Fibroblast of lung (primary cell): ENCODE data around the gene UQCRHL. TPM values are rescaled to one million over a fixed set of nuclear protein-coding genes. Genes with fewer than 3 reads are reported as not detected.

Experiments used
- DNase-seq, 2 donors: peaks; one replicate each; pipeline versions ENCODE4 v3.0.0 to v3.0.0-alpha.2; 2010; ENCODE audit warnings: low read depth in 2 of 2
- H2AFZ ChIP-seq: 2 replicates; pipeline ENCODE4 v1.5.1; 2012; ENCODE audit warnings: low read length, control low read depth, inconsistent platforms
- H3K27ac ChIP-seq: 2 replicates; pipeline ENCODE4 v1.5.1; 2011; ENCODE audit warnings: low read length, control low read depth; ENCODE audit not compliant: insufficient read depth
- H3K27me3 ChIP-seq: 2 replicates; pipeline ENCODE4 v1.5.1; 2011; ENCODE audit warnings: mild to moderate bottlenecking, low read length; ENCODE audit not compliant: control insufficient read depth, insufficient read depth
- H3K36me3 ChIP-seq: 2 replicates; pipeline ENCODE4 v1.5.1; 2011; ENCODE audit warnings: low read length; ENCODE audit not compliant: control insufficient read depth, insufficient read depth
- H3K4me1 ChIP-seq: 2 replicates; pipeline ENCODE4 v1.5.1; 2011; ENCODE audit warnings: low read length; ENCODE audit not compliant: control insufficient read depth, insufficient read depth; ENCODE audit errors: extremely low read depth
- H3K4me2 ChIP-seq: 2 replicates; pipeline ENCODE4 v1.5.1; 2011; ENCODE audit warnings: low read length, control low read depth; ENCODE audit not compliant: insufficient read depth; ENCODE audit errors: extremely low read depth
- H3K4me3 ChIP-seq, 4 experiments: fragments of 200-600 bp in 1 of 4; sonication (generic) in 1 of 4; replicated peaks in 1 of 4; 2 replicates each; pipeline ENCODE4 v1.5.1; 2011 to 2016; ENCODE audit warnings: low read length in 4 of 4, low read depth in 3 of 4, mild to moderate bottlenecking in 3 of 4, control low read depth in 2 of 4, inconsistent platforms in 1 of 4, mixed read lengths in 1 of 4; ENCODE audit not compliant: insufficient read depth in 1 of 4; ENCODE audit errors: control extremely low read depth in 1 of 4
- H3K79me2 ChIP-seq: 2 replicates; pipeline ENCODE4 v1.5.1; 2012; ENCODE audit warnings: mild to moderate bottlenecking, low read length, inconsistent platforms; ENCODE audit not compliant: control insufficient read depth, insufficient read depth
- H3K9ac ChIP-seq: 2 replicates; pipeline ENCODE4 v1.5.1; 2011; ENCODE audit warnings: mild to moderate bottlenecking, low read length, control low read depth; ENCODE audit not compliant: insufficient read depth
- H3K9me3 ChIP-seq: 2 replicates; pipeline ENCODE4 v1.5.1; 2012; ENCODE audit warnings: low read depth, low read length; ENCODE audit not compliant: control insufficient read depth, insufficient read depth
- H4K20me1 ChIP-seq: 2 replicates; pipeline ENCODE4 v1.5.1; 2011; ENCODE audit warnings: low read length; ENCODE audit not compliant: control insufficient read depth, insufficient read depth; ENCODE audit errors: extremely low read depth
- EZH2 ChIP-seq: IDR thresholded peaks from 2 replicates; pipeline ENCODE4 v1.5.1; 2012; ENCODE audit warnings: low read length, control low read depth, mild to moderate bottlenecking; ENCODE audit errors: missing control alignments
- polyA plus RNA-seq, 2 donors: library from polyadenylated mRNA; depleted of rRNA in 1 of 2; stranded (reverse) in 1 of 2; unstranded in 1 of 2; fragments of >200 nt; gene quantifications; 2 replicates each; pipeline ENCODE4 v1.2.1, GENCODE V29; 2011 to 2012; ENCODE audit warnings: missing spikeins in 1 of 2
- total RNA-seq: library from RNA; depleted of rRNA; stranded (reverse); fragments of >200 nt; gene quantifications from 2 replicates; pipeline ENCODE4 v1.2.1, GENCODE V29; 2014
- TF ChIP-seq, protein P1 (sequence below), 2 donors: IDR thresholded peaks in 1 of 2; conservative IDR thresholded peaks in 1 of 2; 1 replicate in 1 of 2; 2 replicates in 1 of 2; pipeline ENCODE4 v1.5.1; 2011 to 2012; ENCODE audit warnings: low read length in 2 of 2, control low read depth in 1 of 2, inconsistent platforms in 1 of 2, low read depth in 1 of 2, mild to moderate bottlenecking in 1 of 2

UQCRHL gene
- total and polyA plus RNA-seq, 2 donors (not counting 1 experiment from before 2014, with no cell fraction given): 1.3 to 7.8 TPM

DNA sequence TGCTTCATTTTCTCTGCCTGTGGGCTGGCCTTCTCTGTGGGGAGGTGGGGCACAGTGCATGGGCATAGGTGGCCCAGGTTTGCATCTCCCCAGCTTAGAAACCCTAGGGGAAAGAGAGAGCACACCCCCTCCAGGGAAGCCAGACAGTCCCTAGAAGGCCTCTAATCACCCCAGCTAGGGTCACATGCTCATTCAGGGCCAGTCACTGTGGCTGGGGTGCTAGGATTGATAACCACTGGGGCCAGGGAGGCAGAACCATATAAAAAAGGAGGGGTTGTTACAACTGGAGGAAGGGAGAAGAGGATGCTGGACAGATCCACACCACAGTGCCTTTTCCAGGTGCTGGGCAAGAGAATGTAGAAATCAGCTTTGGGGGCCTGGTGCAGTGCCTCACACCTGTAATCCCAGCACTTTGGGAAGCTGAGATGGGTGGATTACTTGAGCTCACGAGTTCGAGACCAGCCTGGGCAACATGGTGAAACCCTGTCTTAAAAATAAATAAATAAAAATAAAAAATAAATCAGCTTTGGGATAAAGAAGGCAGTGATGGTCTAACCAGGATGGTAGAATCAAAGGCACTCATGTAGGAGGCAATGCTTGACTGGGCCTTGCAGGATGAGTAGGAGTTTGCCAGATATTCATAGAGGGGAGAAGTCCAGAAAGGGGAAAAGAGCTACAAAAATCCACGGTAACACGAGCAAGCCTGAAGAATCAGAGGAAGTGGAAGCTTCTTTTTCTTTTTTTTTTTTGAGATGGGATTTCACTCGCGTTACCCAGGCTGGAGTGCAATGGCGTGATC is 29.3 kb downstream of the UQCRHL start:
- Histone ChIP-seq H3K4me1 (no peaks in the 10 kb centered on the region), H2AFZ (no peak overlapping the region), H3K9me3 (no peaks in the 10 kb centered on the region), H3K4me3 (no peak overlapping the region), H3K4me2 (no peak overlapping the region), H3K36me3 (peaks cover 2% of the 10 kb centered on the region), H3K9ac (no peak overlapping the region), H3K27me3 (no peaks in the 10 kb centered on the region), H3K79me2 (no peaks in the 10 kb centered on the region), H3K27ac (no peak overlapping the region), H4K20me1 (no peaks in the 10 kb centered on the region)
- no peak for DNase-seq
- TF ChIP-seq, protein P1, sequence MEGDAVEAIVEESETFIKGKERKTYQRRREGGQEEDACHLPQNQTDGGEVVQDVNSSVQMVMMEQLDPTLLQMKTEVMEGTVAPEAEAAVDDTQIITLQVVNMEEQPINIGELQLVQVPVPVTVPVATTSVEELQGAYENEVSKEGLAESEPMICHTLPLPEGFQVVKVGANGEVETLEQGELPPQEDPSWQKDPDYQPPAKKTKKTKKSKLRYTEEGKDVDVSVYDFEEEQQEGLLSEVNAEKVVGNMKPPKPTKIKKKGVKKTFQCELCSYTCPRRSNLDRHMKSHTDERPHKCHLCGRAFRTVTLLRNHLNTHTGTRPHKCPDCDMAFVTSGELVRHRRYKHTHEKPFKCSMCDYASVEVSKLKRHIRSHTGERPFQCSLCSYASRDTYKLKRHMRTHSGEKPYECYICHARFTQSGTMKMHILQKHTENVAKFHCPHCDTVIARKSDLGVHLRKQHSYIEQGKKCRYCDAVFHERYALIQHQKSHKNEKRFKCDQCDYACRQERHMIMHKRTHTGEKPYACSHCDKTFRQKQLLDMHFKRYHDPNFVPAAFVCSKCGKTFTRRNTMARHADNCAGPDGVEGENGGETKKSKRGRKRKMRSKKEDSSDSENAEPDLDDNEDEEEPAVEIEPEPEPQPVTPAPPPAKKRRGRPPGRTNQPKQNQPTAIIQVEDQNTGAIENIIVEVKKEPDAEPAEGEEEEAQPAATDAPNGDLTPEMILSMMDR (conservative IDR thresholded peaks at IDR 0.05 in 1 of 2, IDR thresholded peaks at IDR 0.05 in 1 of 2; ENCODE audit: low read depth in 1 of 2, low read length in 2 of 2): no peak
- no peak for TF ChIP-seq EZH2

DNA sequence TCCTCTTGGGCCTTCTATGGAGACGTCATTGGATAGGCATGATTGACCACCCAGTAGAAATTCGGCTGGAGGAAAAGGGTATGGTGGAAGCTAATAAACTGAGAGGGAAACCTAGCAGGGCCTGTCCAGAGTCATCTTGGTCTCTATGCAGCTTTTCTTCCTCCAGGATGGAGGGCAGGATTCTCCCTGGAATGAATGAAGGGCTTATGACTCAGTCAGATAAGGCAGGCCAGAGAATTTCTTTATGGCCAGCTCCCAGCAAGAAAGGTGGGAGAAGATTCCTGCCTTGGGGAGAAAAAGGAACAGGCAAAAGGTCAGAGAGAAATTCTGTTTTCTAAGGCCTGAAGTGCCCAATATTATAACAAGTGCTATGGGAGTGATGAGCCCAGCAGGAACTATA is 31.7 kb downstream of the UQCRHL start:
- TF ChIP-seq, protein P1 (conservative IDR thresholded peaks at IDR 0.05 in 1 of 2, IDR thresholded peaks at IDR 0.05 in 1 of 2; ENCODE audit: low read depth in 1 of 2, low read length in 2 of 2): no peak
- TF ChIP-seq EZH2: no peak
- no peak overlapping the region for H3K4me2 ChIP-seq

DNA sequence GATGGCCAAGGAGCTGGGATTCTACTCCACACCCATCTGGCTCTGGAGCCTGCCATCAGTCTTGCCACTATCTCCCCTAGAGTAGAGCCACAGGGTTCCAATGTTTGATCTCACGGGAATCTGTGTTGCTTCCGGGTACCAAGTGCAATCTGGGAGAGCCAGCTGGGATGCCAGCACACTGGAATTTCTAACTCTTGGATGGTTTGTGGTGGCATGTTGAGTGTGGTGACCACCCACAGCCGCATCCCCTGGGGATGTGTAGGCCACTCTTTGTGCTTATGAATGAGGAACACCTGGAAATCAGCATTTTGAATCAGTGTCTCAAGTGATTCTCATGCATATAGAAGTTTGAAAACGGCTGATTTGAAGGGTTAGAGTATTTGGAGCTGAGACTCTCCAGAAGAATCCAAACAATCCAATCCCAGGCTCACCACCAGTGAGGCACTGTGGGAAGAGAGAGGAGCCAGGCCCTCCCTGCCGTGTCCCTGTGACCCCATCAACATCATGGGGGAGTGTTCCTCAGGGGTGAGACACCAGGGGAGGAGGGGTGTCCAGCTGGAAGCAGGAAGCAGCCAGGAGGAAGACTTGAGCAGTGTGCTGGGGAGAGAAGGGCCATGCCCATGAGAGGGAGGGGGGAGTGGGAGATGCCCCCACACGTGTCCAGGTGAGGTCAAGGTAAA is 35.5 kb downstream of the UQCRHL start:
- Histone ChIP-seq H3K9ac (no peak overlapping the region), H3K27me3 (no peaks in the 10 kb centered on the region), H4K20me1 (no peaks in the 10 kb centered on the region), H3K4me1 (no peaks in the 10 kb centered on the region), H3K36me3 (peaks cover 8% of the 10 kb centered on the region), H2AFZ (no peak overlapping the region), H3K4me3 (no peak overlapping the region), H3K4me2 (no peak overlapping the region), H3K27ac (no peak overlapping the region), H3K79me2 (no peaks in the 10 kb centered on the region), H3K9me3 (no peaks in the 10 kb centered on the region)
- TF ChIP-seq, protein P1 (conservative IDR thresholded peaks at IDR 0.05 in 1 of 2, IDR thresholded peaks at IDR 0.05 in 1 of 2; ENCODE audit: low read depth in 1 of 2, low read length in 2 of 2): no peak
- no peak for TF ChIP-seq EZH2
- no peak for DNase-seq

More for the DNA sequence above, 31.7 kb downstream of the UQCRHL start:
- no peaks in the 10 kb centered on the region for H3K9me3 ChIP-seq
- DNase-seq: peak in 1 of 2 donors; percentile 66
- H3K36me3 ChIP-seq: peaks cover 4% of the 10 kb centered on the region
- no peaks in the 10 kb centered on the region for H3K27me3 ChIP-seq
- no peak overlapping the region for H2AFZ ChIP-seq
- H3K4me1 ChIP-seq: no peaks in the 10 kb centered on the region
- H3K4me3 ChIP-seq: no peak overlapping the region
- no peaks in the 10 kb centered on the region for H4K20me1 ChIP-seq
- no peak overlapping the region for H3K27ac ChIP-seq
- no peak overlapping the region for H3K9ac ChIP-seq
- no peaks in the 10 kb centered on the region for H3K79me2 ChIP-seq
